Endothelial cell of umbilical vein (primary cell): ENCODE results near the gene ZDHHC24. TPM values are rescaled to one million over a fixed set of nuclear protein-coding genes. Genes with fewer than 3 reads are reported as not detected.

Experiments used
- BruUV-seq: library from RNA; stranded (reverse); fragments of 400-500 nt; replicated peaks from 2 replicates; lab custom pipeline; 2021; lab: Mats Ljungman, UMichigan
- CTCF ChIA-PET: fragments of 300-600, 350-600 bp; sonication (Branson Sonifier 250); formaldehyde crosslinking; loops from one replicate; lab custom pipeline; 2021; ENCODE audit warnings: antibody characterized with exemption, inconsistent platforms; lab: Charles Lee
- POLR2A ChIA-PET: fragments of 300-600, 350-600 bp; sonication (Branson Sonifier 250); formaldehyde crosslinking; loops from one replicate; lab custom pipeline; 2021; ENCODE audit warnings: antibody characterized with exemption, inconsistent platforms; lab: Charles Lee
- DNase-seq: peaks from one replicate; pipeline ENCODE4 v3.0.0-alpha.2; 2011; ENCODE audit warnings: low read depth, low spot score
- FAIRE-seq: peaks from 2 replicates; lab custom pipeline; 2011; peaks lifted over from hg19 to GRCh38; lab: Jason Lieb, UNC
- H2AFZ ChIP-seq: 2 replicates; pipeline ENCODE4 v1.6.0; 2012; ENCODE audit warnings: low read depth, low read length, control low read depth, inconsistent platforms
- H3K27ac ChIP-seq: 2 replicates; pipeline ENCODE4 v1.5.1; 2011; ENCODE audit warnings: low read depth, mild to moderate bottlenecking, control low read depth, low read length, moderate library complexity; ENCODE audit not compliant: insufficient read depth
- H3K27me3 ChIP-seq, 2 experiments: 2 replicates each; pipeline versions ENCODE4 v1.6.0 to v1.6.1; 2011; ENCODE audit warnings: low read length in 2 of 2, mixed read lengths in 1 of 2; ENCODE audit not compliant: control insufficient read depth in 2 of 2, insufficient read depth in 2 of 2
- H3K36me3 ChIP-seq, 2 experiments: 2 replicates in 1 of 2; 3 replicates in 1 of 2; pipeline ENCODE4 v1.5.1; 2011; ENCODE audit warnings: low read length in 2 of 2, mild to moderate bottlenecking in 1 of 2, moderate library complexity in 1 of 2; ENCODE audit not compliant: control insufficient read depth in 2 of 2, insufficient read depth in 2 of 2; ENCODE audit errors: extremely low read depth in 1 of 2
- H3K4me1 ChIP-seq: 3 replicates; pipeline ENCODE4 v1.5.1; 2011; ENCODE audit warnings: mild to moderate bottlenecking, low read length; ENCODE audit not compliant: control insufficient read depth, insufficient read depth; ENCODE audit errors: extremely low read depth
- H3K4me2 ChIP-seq: 2 replicates; pipeline ENCODE4 v1.6.1; 2011; ENCODE audit warnings: low read length, control low read depth, mixed read lengths; ENCODE audit not compliant: insufficient read depth
- H3K4me3 ChIP-seq, 3 experiments: fragments of 200-600 bp in 1 of 3; sonication (generic), shearing (Covaris generic) in 1 of 3; replicated peaks in 1 of 3; 2 replicates each; pipeline ENCODE4 v1.5.1; 2011 to 2016; ENCODE audit warnings: control low read depth in 3 of 3, low read length in 3 of 3, mild to moderate bottlenecking in 2 of 3, inconsistent platforms in 1 of 3, low read depth in 1 of 3, moderate library complexity in 1 of 3; ENCODE audit not compliant: insufficient read depth in 1 of 3
- H3K79me2 ChIP-seq: 2 replicates; pipeline ENCODE4 v1.6.0; 2012; ENCODE audit warnings: low read length, inconsistent platforms; ENCODE audit not compliant: control insufficient read depth, insufficient read depth
- H3K9ac ChIP-seq: replicated peaks from 2 replicates; pipeline ENCODE3; 2011; ENCODE audit warnings: low read length, control low read depth; ENCODE audit not compliant: insufficient read depth; ENCODE audit errors: extremely low read depth
- H3K9me1 ChIP-seq: replicated peaks from 3 replicates; pipeline ENCODE4 v1.6.0; 2011; ENCODE audit warnings: mild to moderate bottlenecking, low read length; ENCODE audit not compliant: control insufficient read depth, insufficient read depth; ENCODE audit errors: extremely low read depth
- H3K9me3 ChIP-seq: replicated peaks from 2 replicates; pipeline ENCODE4 v1.5.1; 2012; ENCODE audit warnings: low read length, inconsistent platforms; ENCODE audit not compliant: control insufficient read depth, insufficient read depth
- H4K20me1 ChIP-seq: replicated peaks from 2 replicates; pipeline ENCODE3; 2011; ENCODE audit warnings: mild to moderate bottlenecking, low read length; ENCODE audit not compliant: control insufficient read depth, insufficient read depth; ENCODE audit errors: extremely low read depth
- EZH2 ChIP-seq: IDR thresholded peaks from 2 replicates; pipeline ENCODE4 v1.6.1; 2012; ENCODE audit warnings: borderline replicate concordance, low read depth, mild to moderate bottlenecking, moderate library complexity, low read length, inconsistent platforms; ENCODE audit not compliant: severe bottlenecking
- FOS ChIP-seq: IDR thresholded peaks from 2 replicates; pipeline ENCODE4 v1.6.1; 2011; ENCODE audit warnings: mild to moderate bottlenecking, low read length, moderate library complexity, borderline replicate concordance; ENCODE audit not compliant: insufficient read depth
- GATA2 ChIP-seq: IDR thresholded peaks from 2 replicates; pipeline ENCODE4 v1.7.0; 2011; ENCODE audit warnings: low read depth, mild to moderate bottlenecking, moderate library complexity, mixed read lengths, low read length; ENCODE audit not compliant: insufficient read length, insufficient read depth
- JUN ChIP-seq: IDR thresholded peaks from 2 replicates; pipeline ENCODE4 v1.6.1; 2011; ENCODE audit warnings: borderline replicate concordance, low read depth; ENCODE audit not compliant: insufficient read length, insufficient read depth
- MYC ChIP-seq: IDR thresholded peaks from one replicate; pipeline ENCODE4 v1.6.1; 2011; ENCODE audit warnings: mild to moderate bottlenecking, low read depth, low read length
- POLR2A ChIP-seq: IDR thresholded peaks from 2 replicates; pipeline ENCODE4 v1.6.1; 2012; ENCODE audit warnings: low read depth, mild to moderate bottlenecking, control low read depth, low read length
- POLR2AphosphoS5 ChIP-seq: IDR thresholded peaks from 2 replicates; pipeline ENCODE4 v1.6.1; 2012; ENCODE audit warnings: low read depth, mild to moderate bottlenecking, control low read depth, low read length, moderate library complexity; ENCODE audit not compliant: insufficient read depth
- dilution Hi-C: fragments of 300-500 bp; cut with MboI; formaldehyde crosslinking; loops from one replicate; pipeline ENCODE4 v1.15.0; 2019; ENCODE audit warnings: low sequenced_read_pairs; ENCODE audit not compliant: extremely low pct_ligation_motif_present
- intact Hi-C: fragments of 100-400 bp; cut with micrococcal nuclease; formaldehyde crosslinking; loops from one replicate; pipeline ENCODE4 v1.10.0; 2022
- polyA plus RNA-seq, 4 experiments: library from polyadenylated mRNA; depleted of rRNA in 3 of 4; stranded (reverse) in 3 of 4; unstranded in 1 of 4; fragments of >200 nt; gene quantifications; 2 replicates each; pipeline versions ENCODE4 v1.2.1 to v1.2.3, GENCODE V29; 2011 to 2012; ENCODE audit warnings: missing spikeins in 1 of 4
- total RNA-seq: library from RNA; stranded (reverse); gene quantifications from 2 replicates; pipeline ENCODE4 v1.2.3, GENCODE V29; 2021
- TF ChIP-seq, protein P1 (sequence below): IDR thresholded peaks from 2 replicates; pipeline ENCODE4 v1.6.1; 2011; ENCODE audit not compliant: insufficient read depth, insufficient read length
- TF ChIP-seq, protein P2 (sequence below), 2 donors: IDR thresholded peaks; 1 replicate in 1 of 2; 2 replicates in 1 of 2; pipeline ENCODE4 v1.5.1; 2011; ENCODE audit warnings: low read length in 2 of 2, mild to moderate bottlenecking in 2 of 2, moderate library complexity in 2 of 2, control low read depth in 1 of 2, inconsistent platforms in 1 of 2, low read depth in 1 of 2; ENCODE audit not compliant: insufficient read depth in 1 of 2; ENCODE audit errors: extremely low read depth in 1 of 2

The ZDHHC24 gene
- total and polyA plus RNA-seq, 2 donors (not counting 3 experiments of a cell fraction or from before 2014, with no cell fraction given) = 20.1 to 21.1 TPM

DNA sequence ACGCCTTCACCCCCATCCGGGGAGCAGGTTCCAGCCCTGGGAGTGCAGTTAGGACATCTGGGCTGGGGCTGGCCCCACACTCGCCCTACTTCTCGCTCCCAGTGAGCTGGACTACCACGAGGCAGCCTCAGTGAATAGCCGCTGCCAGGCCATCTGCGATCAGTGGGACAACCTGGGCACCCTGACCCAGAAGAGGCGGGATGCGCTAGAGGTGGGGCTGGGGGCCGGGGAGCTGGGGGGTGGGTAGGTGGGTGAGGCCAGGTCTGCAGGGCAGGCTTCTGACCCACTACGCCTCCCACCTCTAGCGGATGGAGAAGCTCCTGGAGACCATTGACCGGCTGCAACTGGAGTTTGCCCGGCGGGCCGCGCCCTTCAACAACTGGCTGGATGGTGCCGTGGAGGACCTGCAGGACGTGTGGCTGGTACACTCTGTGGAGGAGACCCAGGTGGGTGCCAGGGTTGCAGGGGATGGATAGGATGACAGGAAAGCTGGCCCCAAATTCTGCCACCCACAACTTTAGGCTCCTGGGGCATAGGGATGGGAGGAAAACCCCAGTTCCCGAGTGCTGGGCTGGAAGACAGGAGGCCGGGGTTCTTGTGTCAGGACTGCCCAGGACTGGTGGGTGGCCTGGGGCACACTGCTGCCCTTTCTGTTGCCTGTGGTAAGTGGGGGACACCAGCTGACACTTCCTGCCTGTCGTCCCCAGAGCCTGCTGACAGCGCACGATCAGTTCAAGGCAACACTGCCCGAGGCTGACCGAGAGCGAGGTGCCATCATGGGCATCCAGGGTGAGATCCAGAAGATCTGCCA, 14.2 kb upstream of the ZDHHC24 start:
- no peaks in the 10 kb centered on the region for H3K36me3 ChIP-seq
- H3K4me2 ChIP-seq = no peak overlapping the region
- dilution Hi-C loops = no loop called here
- H3K9me3 ChIP-seq = no peaks in the 10 kb centered on the region
- H4K20me1 ChIP-seq = no peaks in the 10 kb centered on the region
- no peak overlapping the region for H3K4me3 ChIP-seq
- no TSS peak for BruUV-seq
- TF ChIP-seq JUN (no peak), EZH2 (no peak), FOS (no peak), POLR2AphosphoS5 (no peak), MYC (no peak), GATA2 (no peak), POLR2A (no peak)
- TF ChIP-seq, protein P1, sequence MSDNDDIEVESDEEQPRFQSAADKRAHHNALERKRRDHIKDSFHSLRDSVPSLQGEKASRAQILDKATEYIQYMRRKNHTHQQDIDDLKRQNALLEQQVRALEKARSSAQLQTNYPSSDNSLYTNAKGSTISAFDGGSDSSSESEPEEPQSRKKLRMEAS = no peak
- TF ChIP-seq, protein P2, sequence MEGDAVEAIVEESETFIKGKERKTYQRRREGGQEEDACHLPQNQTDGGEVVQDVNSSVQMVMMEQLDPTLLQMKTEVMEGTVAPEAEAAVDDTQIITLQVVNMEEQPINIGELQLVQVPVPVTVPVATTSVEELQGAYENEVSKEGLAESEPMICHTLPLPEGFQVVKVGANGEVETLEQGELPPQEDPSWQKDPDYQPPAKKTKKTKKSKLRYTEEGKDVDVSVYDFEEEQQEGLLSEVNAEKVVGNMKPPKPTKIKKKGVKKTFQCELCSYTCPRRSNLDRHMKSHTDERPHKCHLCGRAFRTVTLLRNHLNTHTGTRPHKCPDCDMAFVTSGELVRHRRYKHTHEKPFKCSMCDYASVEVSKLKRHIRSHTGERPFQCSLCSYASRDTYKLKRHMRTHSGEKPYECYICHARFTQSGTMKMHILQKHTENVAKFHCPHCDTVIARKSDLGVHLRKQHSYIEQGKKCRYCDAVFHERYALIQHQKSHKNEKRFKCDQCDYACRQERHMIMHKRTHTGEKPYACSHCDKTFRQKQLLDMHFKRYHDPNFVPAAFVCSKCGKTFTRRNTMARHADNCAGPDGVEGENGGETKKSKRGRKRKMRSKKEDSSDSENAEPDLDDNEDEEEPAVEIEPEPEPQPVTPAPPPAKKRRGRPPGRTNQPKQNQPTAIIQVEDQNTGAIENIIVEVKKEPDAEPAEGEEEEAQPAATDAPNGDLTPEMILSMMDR (IDR thresholded peaks at IDR 0.05; ENCODE audit: extremely low read depth in 1 of 2, insufficient read depth in 1 of 2, low read depth in 1 of 2, low read length in 2 of 2) = no peak
- intact Hi-C loops = no loop called here
- no peaks in the 10 kb centered on the region for H3K4me1 ChIP-seq
- no peak overlapping the region for H3K27ac ChIP-seq
- H3K9me1 ChIP-seq = no peaks in the 10 kb centered on the region
- no peaks in the 10 kb centered on the region for H3K79me2 ChIP-seq
- H3K9ac ChIP-seq = no peak overlapping the region
- no peak overlapping the region for H2AFZ ChIP-seq
- H3K27me3 ChIP-seq = peaks cover 5 to 6% of the 10 kb centered on the region in 2 experiments
- ChIA-PET CTCF (interaction anchor here (1.2 to 1.4 kb wide), 2 partner anchors 8 to 118 kb away, joined by 4 to 7 read pairs; partner anchors contain the start of gene CTSF), POLR2A (interaction anchor here (0.7 kb wide), 1 partner anchor 14 kb away, joined by 4 read pairs; the partner anchor contains the start of gene ZDHHC24)
- no peak for DNase-seq
- no peak for FAIRE-seq
